GM21526 (cell line): ENCODE results near the gene ATRNL1.
"Not testable (repeated sequence)": the region's sequence is repeated elsewhere in the genome, so short reads cannot be mapped to it uniquely, and the experiment has no call there.

Experiments used
- ATAC-seq: cut with Tn5 transposase; IDR thresholded peaks from one replicate; pipeline ENCODE4 v1.9.1; 2021; ENCODE audit warnings: moderate library complexity; ENCODE audit not compliant: unreplicated experiment, low FRiP score

The ATRNL1 gene

GRCh38 chr10:115711306-115711705, 618.1 kb downstream of the ATRNL1 start:
- ATAC-seq, result no peak

GRCh38 chr10:115720121-115720520, 627.0 kb downstream of the ATRNL1 start:
- ATAC-seq, result no peak

- no peak for ATAC-seq
Observed at GRCh38 chr10:115727129-115727528, 634.0 kb downstream of the ATRNL1 start.

- no peak for ATAC-seq
Observed at GRCh38 chr10:115744089-115744488, 650.9 kb downstream of the ATRNL1 start.

- no peak for ATAC-seq
Observed at GRCh38 chr10:115745943-115746342, 652.8 kb downstream of the ATRNL1 start.

- ATAC-seq, result no peak
Observed at GRCh38 chr10:115747811-115748210, 654.6 kb downstream of the ATRNL1 start.

- not testable (repeated sequence) for ATAC-seq
Observed at GRCh38 chr10:115758488-115758887, 665.3 kb downstream of the ATRNL1 start.

- no peak for ATAC-seq
Observed at GRCh38 chr10:115760131-115760530, 667.0 kb downstream of the ATRNL1 start.

GRCh38 chr10:115761166-115761565, 668.0 kb downstream of the ATRNL1 start:
- ATAC-seq, result no peak

- ATAC-seq, result no peak
Observed at GRCh38 chr10:115762029-115762428, 668.9 kb downstream of the ATRNL1 start.

GRCh38 chr10:115771755-115772154, 678.6 kb downstream of the ATRNL1 start:
- ATAC-seq, result no peak

GRCh38 chr10:115772606-115773005, 679.4 kb downstream of the ATRNL1 start:
- no peak for ATAC-seq

- no peak for ATAC-seq
Observed at GRCh38 chr10:115773832-115774231, 680.7 kb downstream of the ATRNL1 start.

- no peak for ATAC-seq
Observed at GRCh38 chr10:115774721-115775120, 681.6 kb downstream of the ATRNL1 start.

GRCh38 chr10:115777646-115778045, 684.5 kb downstream of the ATRNL1 start:
- no peak for ATAC-seq

GRCh38 chr10:115790220-115790619, 697.1 kb downstream of the ATRNL1 start:
- no peak for ATAC-seq

- no peak for ATAC-seq
Observed at GRCh38 chr10:115795964-115796363, 702.8 kb downstream of the ATRNL1 start.

- ATAC-seq, result no peak
Observed at GRCh38 chr10:115801457-115801856, 708.3 kb downstream of the ATRNL1 start.

GRCh38 chr10:115801992-115802391, 708.8 kb downstream of the ATRNL1 start:
- no peak for ATAC-seq

- no peak for ATAC-seq
Observed at GRCh38 chr10:115802911-115803310, 709.7 kb downstream of the ATRNL1 start.

GRCh38 chr10:115814542-115814941, 721.4 kb downstream of the ATRNL1 start:
- no peak for ATAC-seq

- no peak for ATAC-seq
Observed at GRCh38 chr10:115818012-115818411, 724.8 kb downstream of the ATRNL1 start.

- no peak for ATAC-seq
Observed at GRCh38 chr10:115826396-115826795, 733.2 kb downstream of the ATRNL1 start.
